ENCODE data around the gene CYGB. TPM values are rescaled to one million over a fixed set of nuclear protein-coding genes. Genes with fewer than 3 reads are reported as not detected.
"Not testable (repeated sequence)": the region's sequence is repeated elsewhere in the genome, so short reads cannot be mapped to it uniquely, and the experiment has no call there.

Gene CYGB
- total RNA-seq, 1 experiment from 2014 or later: not detected

- Histone ChIP-seq H3K27ac (ENCODE audit: low read length) (no peak overlapping the region), H3K27me3 (ENCODE audit: low read length) (no peaks in the 10 kb centered on the region), H3K4me3 (ENCODE audit: low read length) (no peak overlapping the region), H3K79me2 (ENCODE audit: low read length) (no peaks in the 10 kb centered on the region), H3K36me3 (ENCODE audit: insufficient read depth, low read length) (no peaks in the 10 kb centered on the region), H3K9me3 (ENCODE audit: low read length) (no peaks in the 10 kb centered on the region), H3K4me1 (ENCODE audit: low read length) (0 out of 2 replicates have a peak, but pooled peaks cover 3% of the 10 kb centered on the region), H3K9me2 (replicated peaks; ENCODE audit: insufficient read depth, low read length) (no peaks in the 10 kb centered on the region), H3K4me2 (ENCODE audit: low read depth, low read length, poor library complexity, severe bottlenecking) (no peak overlapping the region), H2AFZ (ENCODE audit: low read length) (no peak overlapping the region), H4K20me1 (ENCODE audit: insufficient read depth, low read depth, low read length) (no peaks in the 10 kb centered on the region), H3K9ac (ENCODE audit: low read length) (no peak overlapping the region)
- no peak for DNase-seq
Observed at GRCh38 chr17:76511668-76512365, 25.7 kb downstream of the CYGB start.

GRCh38 chr17:76510831-76511244 lies 26.7 kb downstream of the CYGB start:
- Histone ChIP-seq H3K36me3 (ENCODE audit: insufficient read depth, low read length) (no peaks in the 10 kb centered on the region), H3K27me3 (ENCODE audit: low read length) (no peaks in the 10 kb centered on the region), H3K9me2 (replicated peaks; ENCODE audit: insufficient read depth, low read length) (no peaks in the 10 kb centered on the region), H3K4me3 (ENCODE audit: low read length) (no peak overlapping the region), H3K9ac (ENCODE audit: low read length) (no peak overlapping the region), H3K79me2 (ENCODE audit: low read length) (no peaks in the 10 kb centered on the region), H3K9me3 (ENCODE audit: low read length) (no peaks in the 10 kb centered on the region), H2AFZ (ENCODE audit: low read length) (no peak overlapping the region), H3K4me1 (ENCODE audit: low read length) (0 out of 2 replicates have a peak, but pooled peaks cover 4% of the 10 kb centered on the region), H3K4me2 (ENCODE audit: low read depth, low read length, poor library complexity, severe bottlenecking) (no peak overlapping the region), H4K20me1 (ENCODE audit: insufficient read depth, low read depth, low read length) (no peaks in the 10 kb centered on the region), H3K27ac (ENCODE audit: low read length) (no peak overlapping the region)
- no peak for DNase-seq

- not testable (repeated sequence) for H2AFZ ChIP-seq (ENCODE audit: low read length); H4K20me1 ChIP-seq (ENCODE audit: insufficient read depth, low read depth, low read length); H3K36me3 ChIP-seq (ENCODE audit: insufficient read depth, low read length); H3K9me3 ChIP-seq (ENCODE audit: low read length); H3K4me1 ChIP-seq (ENCODE audit: low read length); H3K27ac ChIP-seq (ENCODE audit: low read length); H3K4me3 ChIP-seq (ENCODE audit: low read length); H3K9ac ChIP-seq (ENCODE audit: low read length); DNase-seq; H3K9me2 ChIP-seq (replicated peaks; ENCODE audit: insufficient read depth, low read length); H3K27me3 ChIP-seq (ENCODE audit: low read length); H3K79me2 ChIP-seq (ENCODE audit: low read length); H3K4me2 ChIP-seq (ENCODE audit: low read depth, low read length, poor library complexity, severe bottlenecking)
Observed at GRCh38 chr17:76508472-76509063, 28.9 kb downstream of the CYGB start.

GRCh38 chr17:76506408-76507345 lies 30.8 kb downstream of the CYGB start:
- no peaks in the 10 kb centered on the region for H4K20me1 ChIP-seq (ENCODE audit: insufficient read depth, low read depth, low read length)
- no peak overlapping the region for H3K4me3 ChIP-seq (ENCODE audit: low read length)
- H3K9ac ChIP-seq (ENCODE audit: low read length): no peak overlapping the region
- H3K4me1 ChIP-seq (ENCODE audit: low read length): peaks cover 7% of the 10 kb centered on the region
- no peaks in the 10 kb centered on the region for H3K27me3 ChIP-seq (ENCODE audit: low read length)
- no peaks in the 10 kb centered on the region for H3K79me2 ChIP-seq (ENCODE audit: low read length)
- no peaks in the 10 kb centered on the region for H3K9me2 ChIP-seq (replicated peaks; ENCODE audit: insufficient read depth, low read length)
- H3K4me2 ChIP-seq (ENCODE audit: low read depth, low read length, poor library complexity, severe bottlenecking): no peak overlapping the region
- no peak overlapping the region for H3K27ac ChIP-seq (ENCODE audit: low read length)
- DNase-seq: peak; percentile 93
- H2AFZ ChIP-seq (ENCODE audit: low read length): no peak overlapping the region
- no peaks in the 10 kb centered on the region for H3K9me3 ChIP-seq (ENCODE audit: low read length)
- H3K36me3 ChIP-seq (ENCODE audit: insufficient read depth, low read length): no peaks in the 10 kb centered on the region

GRCh38 chr17:76504117-76504516 lies 33.4 kb downstream of the CYGB start:
- Histone ChIP-seq H2AFZ (ENCODE audit: low read length) (no peak overlapping the region), H3K9me3 (ENCODE audit: low read length) (no peaks in the 10 kb centered on the region), H3K4me1 (ENCODE audit: low read length) (peaks cover 25% of the 10 kb centered on the region), H3K27ac (ENCODE audit: low read length) (no peak overlapping the region), H4K20me1 (ENCODE audit: insufficient read depth, low read depth, low read length) (0 out of 2 replicates have a peak, but pooled peaks cover under 1% of the 10 kb centered on the region), H3K4me3 (ENCODE audit: low read length) (no peak overlapping the region), H3K9me2 (replicated peaks; ENCODE audit: insufficient read depth, low read length) (no peaks in the 10 kb centered on the region), H3K9ac (ENCODE audit: low read length) (no peak overlapping the region), H3K4me2 (ENCODE audit: low read depth, low read length, poor library complexity, severe bottlenecking) (no peak overlapping the region), H3K79me2 (ENCODE audit: low read length) (no peaks in the 10 kb centered on the region), H3K27me3 (ENCODE audit: low read length) (no peaks in the 10 kb centered on the region), H3K36me3 (ENCODE audit: insufficient read depth, low read length) (no peaks in the 10 kb centered on the region)
- DNase-seq: peak; percentile 75

GRCh38 chr17:76502341-76503211 lies 34.9 kb downstream of the CYGB start:
- Histone ChIP-seq H3K4me2 (ENCODE audit: low read depth, low read length, poor library complexity, severe bottlenecking) (no peak overlapping the region), H3K79me2 (ENCODE audit: low read length) (no peaks in the 10 kb centered on the region), H3K9me2 (replicated peaks; ENCODE audit: insufficient read depth, low read length) (no peaks in the 10 kb centered on the region), H4K20me1 (ENCODE audit: insufficient read depth, low read depth, low read length) (0 out of 2 replicates have a peak, but pooled peaks cover 2% of the 10 kb centered on the region), H3K9ac (ENCODE audit: low read length) (no peak overlapping the region), H3K9me3 (ENCODE audit: low read length) (no peaks in the 10 kb centered on the region), H3K36me3 (ENCODE audit: insufficient read depth, low read length) (no peaks in the 10 kb centered on the region), H3K27me3 (ENCODE audit: low read length) (no peaks in the 10 kb centered on the region), H3K27ac (ENCODE audit: low read length) (no peak overlapping the region), H2AFZ (ENCODE audit: low read length) (no peak overlapping the region), H3K4me3 (ENCODE audit: low read length) (no peak overlapping the region), H3K4me1 (ENCODE audit: low read length) (peaks cover 28% of the 10 kb centered on the region)
- DNase-seq: no peak

- Histone ChIP-seq H3K27ac (ENCODE audit: low read length) (no peak overlapping the region), H3K4me1 (ENCODE audit: low read length) (peaks cover 25% of the 10 kb centered on the region), H2AFZ (ENCODE audit: low read length) (peak overlapping the region; percentile 28; the same call in 1 of the 2 replicates), H3K9me2 (replicated peaks; ENCODE audit: insufficient read depth, low read length) (no peaks in the 10 kb centered on the region), H3K27me3 (ENCODE audit: low read length) (no peaks in the 10 kb centered on the region), H4K20me1 (ENCODE audit: insufficient read depth, low read depth, low read length) (0 out of 2 replicates have a peak, but pooled peaks cover 2% of the 10 kb centered on the region), H3K9me3 (ENCODE audit: low read length) (no peaks in the 10 kb centered on the region), H3K79me2 (ENCODE audit: low read length) (no peaks in the 10 kb centered on the region), H3K36me3 (ENCODE audit: insufficient read depth, low read length) (no peaks in the 10 kb centered on the region), H3K9ac (ENCODE audit: low read length) (peak overlapping the region; percentile 49), H3K4me2 (ENCODE audit: low read depth, low read length, poor library complexity, severe bottlenecking) (peak overlapping the region; percentile 81), H3K4me3 (ENCODE audit: low read length) (peak overlapping the region; percentile 68; the same call in 1 of the 2 replicates)
- DNase-seq: no peak
Observed at GRCh38 chr17:76501827-76502307, 35.6 kb downstream of the CYGB start.

All from Karpas-422 (cell line).